VCaP (cell line): ENCODE data around the gene DUSP19.
"Not testable (repeated sequence)": the region's sequence is repeated elsewhere in the genome, so short reads cannot be mapped to it uniquely, and the experiment has no call there.

ENCODE experiments used
- H3K27ac ChIP-seq: fragments of 450-650 bp; 2 replicates; pipeline ENCODE4 v1.5.1; 2017
- TF ChIP-seq, protein P1 (sequence below): fragments of 450-650 bp; conservative IDR thresholded peaks from 2 replicates; pipeline ENCODE4 v1.5.1; 2017; ENCODE audit warnings: mild to moderate bottlenecking, moderate library complexity

The DUSP19 gene

DNA sequence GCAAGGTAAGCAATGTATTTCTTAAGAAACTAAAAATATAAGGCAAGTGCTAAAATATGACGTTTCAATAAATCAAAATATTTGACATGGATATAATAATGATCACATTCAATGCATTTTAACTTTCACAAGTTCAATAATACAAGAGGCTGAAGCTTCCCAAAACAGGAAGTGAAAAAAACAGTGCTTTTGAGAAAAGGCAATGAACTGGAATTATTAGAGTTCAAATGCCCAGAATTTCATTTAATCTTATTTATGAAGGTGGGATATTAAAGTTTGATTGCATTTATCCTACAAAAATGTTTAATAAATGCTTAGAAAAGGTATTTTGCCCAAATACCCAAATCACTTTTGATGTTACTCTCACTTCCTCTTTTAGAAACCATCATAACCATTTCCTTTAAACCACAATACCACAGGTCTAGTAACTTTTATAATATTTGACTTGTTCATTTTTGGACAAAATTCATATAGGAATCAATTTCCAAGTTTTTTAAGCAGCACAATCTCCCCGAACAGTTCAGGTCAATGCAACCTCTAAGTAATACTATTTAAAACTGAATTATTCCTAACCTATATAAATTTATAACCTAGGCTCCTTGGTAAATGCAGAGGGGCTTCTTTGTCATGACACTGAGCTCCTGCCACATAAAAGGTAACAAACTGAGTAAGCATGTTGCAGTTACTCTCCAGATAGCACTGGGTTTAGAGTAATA, 42.4 kb upstream of the DUSP19 start:
- TF ChIP-seq, protein P1, sequence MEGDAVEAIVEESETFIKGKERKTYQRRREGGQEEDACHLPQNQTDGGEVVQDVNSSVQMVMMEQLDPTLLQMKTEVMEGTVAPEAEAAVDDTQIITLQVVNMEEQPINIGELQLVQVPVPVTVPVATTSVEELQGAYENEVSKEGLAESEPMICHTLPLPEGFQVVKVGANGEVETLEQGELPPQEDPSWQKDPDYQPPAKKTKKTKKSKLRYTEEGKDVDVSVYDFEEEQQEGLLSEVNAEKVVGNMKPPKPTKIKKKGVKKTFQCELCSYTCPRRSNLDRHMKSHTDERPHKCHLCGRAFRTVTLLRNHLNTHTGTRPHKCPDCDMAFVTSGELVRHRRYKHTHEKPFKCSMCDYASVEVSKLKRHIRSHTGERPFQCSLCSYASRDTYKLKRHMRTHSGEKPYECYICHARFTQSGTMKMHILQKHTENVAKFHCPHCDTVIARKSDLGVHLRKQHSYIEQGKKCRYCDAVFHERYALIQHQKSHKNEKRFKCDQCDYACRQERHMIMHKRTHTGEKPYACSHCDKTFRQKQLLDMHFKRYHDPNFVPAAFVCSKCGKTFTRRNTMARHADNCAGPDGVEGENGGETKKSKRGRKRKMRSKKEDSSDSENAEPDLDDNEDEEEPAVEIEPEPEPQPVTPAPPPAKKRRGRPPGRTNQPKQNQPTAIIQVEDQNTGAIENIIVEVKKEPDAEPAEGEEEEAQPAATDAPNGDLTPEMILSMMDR = no peak
- H3K27ac ChIP-seq = peak overlapping the region; percentile 94

DNA sequence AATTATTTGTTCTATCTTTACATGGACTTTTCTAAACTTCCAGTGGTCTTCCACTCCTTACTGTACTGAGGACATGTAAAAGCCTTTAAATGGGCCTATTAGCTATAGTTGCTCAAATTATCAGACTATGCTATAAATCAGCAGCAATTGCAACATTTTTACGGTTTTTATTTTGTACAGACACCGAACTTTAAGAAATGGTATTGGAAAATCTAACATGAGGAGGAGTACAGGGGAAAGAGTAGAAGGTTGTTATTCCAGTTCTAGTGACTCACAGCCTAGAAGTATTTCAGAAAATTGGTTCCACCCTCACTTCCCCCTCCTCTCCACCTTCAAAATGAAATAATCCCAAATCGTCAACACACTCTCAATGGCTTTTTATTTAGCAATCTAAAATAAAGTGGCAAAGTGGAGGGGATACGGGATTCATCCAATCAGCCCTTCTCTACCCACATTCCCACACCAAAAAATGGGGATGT, 41.4 kb upstream of the DUSP19 start:
- TF ChIP-seq, protein P1 = no peak
- peak overlapping the region; percentile 94 for H3K27ac ChIP-seq

DNA sequence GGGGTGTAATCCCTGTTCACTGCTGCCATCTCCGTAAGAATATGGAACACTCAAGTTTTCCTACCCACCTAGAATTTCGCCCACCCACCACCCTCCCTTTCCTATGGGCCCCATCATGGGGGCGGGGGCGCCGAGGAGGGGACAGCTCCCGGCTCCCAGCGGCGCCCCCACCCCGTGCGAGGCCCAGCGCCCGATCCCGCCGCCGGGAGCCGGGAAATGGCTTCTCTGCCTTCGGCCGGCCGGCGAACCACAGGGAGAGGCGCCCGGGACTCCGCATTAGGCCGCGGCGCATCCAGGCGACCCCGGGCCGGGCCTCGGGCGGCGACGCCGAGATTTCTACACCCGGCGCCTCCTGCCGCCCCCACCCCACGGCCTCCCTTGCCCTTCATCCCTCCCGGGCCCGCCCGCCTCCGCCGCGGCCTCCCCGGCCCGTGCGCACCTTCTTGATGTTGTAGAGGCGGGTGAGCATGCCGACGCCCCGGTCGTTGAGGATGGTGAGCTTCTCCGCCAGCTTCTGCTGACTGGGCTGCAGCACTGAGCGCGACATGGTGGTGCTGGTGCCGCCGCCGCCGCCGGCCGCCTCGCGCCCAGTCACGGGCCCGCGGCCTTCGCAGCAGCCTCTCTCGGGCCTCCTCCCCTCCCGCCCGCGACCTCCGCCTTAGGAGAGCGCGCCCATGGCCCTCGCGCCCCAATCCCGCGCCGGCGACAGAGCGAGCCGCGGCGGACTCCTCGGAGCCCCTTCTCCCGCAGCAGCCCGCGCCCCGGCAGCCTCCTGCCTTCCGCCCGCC, 40.8 kb upstream of the DUSP19 start:
- TF ChIP-seq, protein P1 = no peak
- peak overlapping the region; percentile 94 for H3K27ac ChIP-seq

DNA sequence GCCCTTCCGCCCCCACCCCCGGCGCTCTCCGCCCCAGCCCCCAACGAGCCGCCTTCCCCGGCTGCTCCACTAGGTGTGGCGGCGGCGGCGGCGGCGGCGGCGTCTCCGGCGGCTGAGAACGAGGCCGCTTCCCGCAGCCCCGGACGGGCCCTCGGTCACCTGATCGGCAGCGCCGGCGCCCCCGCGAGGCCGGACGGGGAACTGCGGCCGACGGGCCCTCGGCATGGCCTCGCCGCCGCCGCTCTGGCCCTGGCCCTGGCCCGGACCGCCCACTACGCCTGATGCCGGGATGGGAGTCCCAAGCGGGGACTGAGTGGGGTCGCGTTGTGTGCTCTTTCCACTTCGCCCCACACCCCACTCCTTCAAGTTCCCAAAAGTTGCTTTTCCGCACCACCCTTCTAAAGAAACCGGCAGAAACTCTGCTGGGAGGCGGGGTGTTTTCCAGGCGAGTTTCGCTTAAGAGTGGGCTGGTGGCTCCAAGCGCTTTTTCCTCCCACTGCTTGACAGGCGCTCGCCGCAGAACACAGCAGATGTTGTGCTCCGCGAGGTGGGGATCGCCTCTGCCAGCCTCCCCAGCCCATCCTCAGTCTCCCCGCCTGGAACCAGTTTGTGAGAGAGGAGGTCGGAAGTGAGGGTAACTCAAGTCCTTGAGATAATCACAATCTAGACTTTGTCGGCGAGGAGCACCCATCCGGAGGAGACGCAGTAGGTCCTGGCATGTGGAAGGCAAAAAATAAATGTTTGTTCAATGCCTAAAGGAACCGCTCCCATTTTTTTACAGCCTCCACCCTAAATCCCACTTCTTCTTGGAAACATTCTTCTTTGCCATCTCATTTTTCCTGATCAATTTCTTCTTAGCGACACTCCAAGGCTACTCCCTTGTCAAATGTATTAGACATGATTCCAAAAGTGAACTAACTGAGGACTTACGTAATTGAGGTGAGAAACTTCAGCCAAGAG, 39.9 kb upstream of the DUSP19 start, which contains the start of gene NCKAP1:
Gene NCKAP1, minus strand, starts transcription at position 117 of the 960 bp plus-strand sequence. CDS start 358 bp downstream, outside the sequence.
- H3K27ac ChIP-seq = peak within 1 kb of the TSS; percentile 94
- TF ChIP-seq, protein P1 = peak; percentile 95

DNA sequence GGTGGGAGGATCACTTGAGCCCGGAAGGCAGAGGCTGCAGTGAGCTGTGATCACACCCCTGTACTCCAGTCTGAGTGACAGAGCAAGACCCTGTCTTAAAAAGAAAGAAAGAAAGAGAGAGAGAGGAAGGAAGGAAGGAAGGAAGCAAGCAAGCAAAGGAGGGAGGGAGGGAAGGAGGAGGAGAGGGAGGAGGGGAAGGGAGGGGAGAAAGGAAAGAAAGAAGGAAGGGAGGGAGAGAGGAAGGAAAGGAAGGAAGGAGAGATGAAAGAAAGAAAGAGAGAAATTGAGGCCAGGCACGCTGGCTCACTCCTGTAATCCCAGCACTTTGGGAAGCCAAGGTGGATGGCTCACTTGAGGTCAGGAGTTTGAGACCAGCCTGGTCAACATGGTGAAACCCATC, 37.9 kb upstream of the DUSP19 start:
- TF ChIP-seq, protein P1 = no peak
- H3K27ac ChIP-seq = no peak overlapping the region

DNA sequence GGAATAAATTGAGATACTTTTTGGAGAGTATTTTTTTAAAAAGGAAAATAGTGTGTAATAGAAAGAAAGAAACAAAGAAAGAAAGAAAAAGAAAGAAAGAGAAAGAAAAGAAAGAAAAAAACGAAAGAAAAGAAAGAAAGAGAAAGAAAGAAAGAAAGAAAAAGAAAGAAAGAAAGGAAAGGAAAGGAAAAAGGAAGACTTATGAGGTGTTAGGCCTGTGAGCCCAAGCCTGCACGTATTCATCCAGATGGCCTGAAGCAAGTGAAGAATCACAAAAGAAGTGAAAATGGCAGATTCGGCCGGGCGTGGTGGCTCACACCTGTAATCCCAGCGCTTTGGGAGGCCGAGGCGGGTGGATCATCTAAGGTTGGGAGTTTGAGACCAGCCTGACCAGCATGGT, 35.0 kb upstream of the DUSP19 start:
- H3K27ac ChIP-seq = not testable (repeated sequence)

DNA sequence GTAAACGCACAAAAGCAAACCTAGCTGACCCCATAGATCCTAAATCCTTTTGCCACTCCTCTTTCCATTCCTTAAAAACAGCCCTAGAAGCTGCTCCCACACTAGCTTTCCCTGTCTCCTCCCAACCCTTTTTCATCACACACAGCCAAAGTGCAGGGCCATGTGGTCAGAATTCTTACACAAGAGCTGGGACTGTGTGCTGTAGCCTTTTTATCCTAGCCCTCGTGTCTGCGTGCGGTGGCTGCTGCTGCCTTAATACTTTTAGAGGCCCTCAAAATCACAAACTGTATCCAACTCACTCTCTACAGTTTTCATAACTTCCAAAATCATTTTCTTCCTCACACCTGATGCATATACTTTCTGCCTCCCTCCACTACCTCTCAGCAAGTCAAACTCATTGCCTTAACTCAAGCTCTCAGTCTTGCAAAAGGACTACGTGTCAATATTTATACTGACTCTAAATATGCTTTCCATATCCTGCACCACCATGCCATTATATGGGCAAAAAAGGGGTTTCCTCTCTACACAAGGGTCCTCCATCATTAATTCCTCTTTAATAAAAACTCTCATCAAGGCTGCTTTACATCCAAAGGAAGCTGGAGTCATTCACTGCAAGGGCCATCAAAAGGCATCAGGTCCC, 30.9 kb upstream of the DUSP19 start:
- H3K27ac ChIP-seq = not testable (repeated sequence)
